ENCODE measurements around the gene TUBB.

DNA sequence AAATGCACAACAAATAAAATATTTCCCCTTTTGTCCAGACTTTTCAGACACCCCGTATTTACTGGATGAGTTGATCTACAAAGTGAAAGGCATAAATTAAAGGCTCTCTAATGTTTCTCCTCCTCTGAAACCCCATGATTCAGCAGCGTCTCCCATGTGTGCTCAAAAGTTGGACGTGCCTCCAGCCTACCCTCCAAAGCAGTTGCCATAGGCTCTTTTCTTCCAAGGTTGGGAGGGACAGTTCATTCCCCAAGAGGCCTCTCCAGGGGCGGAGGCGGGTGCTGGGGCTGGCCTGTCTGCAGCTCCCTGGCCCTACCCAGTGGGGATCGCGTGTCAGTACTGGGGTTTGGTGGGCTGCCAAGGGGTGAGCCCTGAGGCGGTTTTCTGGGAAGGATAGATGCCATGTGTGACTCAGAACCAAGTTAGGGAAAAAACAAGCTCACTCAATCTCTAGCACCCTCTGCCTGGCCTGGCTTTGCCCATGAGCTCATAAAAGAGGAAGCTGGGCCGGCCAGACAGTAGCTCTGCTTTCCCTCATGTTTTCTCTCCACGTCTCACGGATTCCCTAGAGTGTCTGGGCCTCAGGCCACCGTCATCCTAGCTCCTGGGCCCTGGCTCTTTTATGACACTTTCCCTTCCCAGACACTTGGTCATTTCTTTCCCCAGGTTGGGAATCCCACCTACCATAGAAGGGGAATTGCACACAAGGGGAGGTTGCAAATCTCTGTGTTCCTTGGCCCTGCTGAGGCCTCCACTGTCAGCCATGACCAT, 32.2 kb downstream of the TUBB start:
- TF ChIP-seq SUZ12 (IDR thresholded peaks at IDR 0.05; ENCODE audit: extremely low read depth, insufficient read depth, insufficient read length) (no peak), YY1 (IDR thresholded peaks at IDR 0.05; ENCODE audit: insufficient read depth, insufficient read length) (no peak), ZNF274 (IDR thresholded peaks at IDR 0.05; ENCODE audit: low read depth, low read length) (no peak)
